Activated CD8-positive, alpha-beta memory T cell treated with anti-CD3 and anti-CD28 coated beads for 4 hours (primary cell): ENCODE results near the gene S100A8.
"Not testable (repeated sequence)": the region's sequence is repeated elsewhere in the genome, so short reads cannot be mapped to it uniquely, and the experiment has no call there.

Source experiments
- DNase-seq, 2 donors: peaks; one replicate each; pipeline ENCODE4 v3.0.0-alpha.2; 2020; ENCODE audit warnings: low read depth in 2 of 2

The S100A8 gene

DNA sequence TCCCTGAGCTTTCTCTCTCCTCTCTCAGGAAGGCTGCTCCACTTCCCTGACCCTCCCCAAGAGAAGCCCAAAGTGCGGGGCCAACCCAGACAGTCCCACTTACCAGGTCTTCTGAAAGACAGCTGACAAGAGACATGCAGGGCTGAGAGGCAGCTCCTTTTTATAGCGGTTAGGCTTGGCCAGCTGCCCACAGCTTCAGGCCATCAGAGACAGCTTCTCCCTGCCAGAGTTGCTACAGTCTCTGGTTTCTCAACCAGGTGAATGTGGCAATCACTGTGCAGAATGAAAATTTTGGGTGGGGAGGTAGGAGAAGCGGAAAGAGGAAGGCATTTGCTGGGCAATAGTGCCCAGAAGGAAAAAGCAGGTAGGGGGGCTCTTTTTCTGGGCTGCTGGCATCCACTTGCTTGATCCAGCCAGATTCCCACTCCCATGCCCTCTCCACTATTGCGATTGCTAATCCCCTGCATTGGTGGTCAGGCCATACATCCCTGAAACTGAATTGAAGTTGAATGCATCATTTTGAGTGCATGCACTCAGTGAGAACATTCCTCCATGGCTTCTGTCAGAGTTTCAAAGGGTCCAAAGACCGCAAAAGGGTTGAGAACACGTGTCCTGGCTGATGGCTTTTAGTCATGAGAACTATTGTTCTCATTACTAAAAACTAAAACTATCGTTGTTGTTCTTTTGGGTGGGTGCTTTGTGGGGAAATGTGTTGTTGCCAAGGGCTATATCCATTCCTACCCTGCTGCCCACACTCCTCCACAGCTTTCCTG lies at the start of gene S100A8:
S100A8 (minus strand) TSS at position 136 of the 773 bp plus-strand sequence. CDS start 538 bp downstream, outside the sequence.
- no peak for DNase-seq

GRCh38 chr1:153439273-153439672 lies 48.4 kb upstream of the S100A8 start:
- DNase-seq = no peak

- no peak for DNase-seq
Observed at GRCh38 chr1:153438599-153438998, 47.7 kb upstream of the S100A8 start.

GRCh38 chr1:153437236-153437635 lies 46.4 kb upstream of the S100A8 start:
- no peak for DNase-seq

GRCh38 chr1:153434746-153435455 lies 44.0 kb upstream of the S100A8 start:
- DNase-seq = no peak

DNA sequence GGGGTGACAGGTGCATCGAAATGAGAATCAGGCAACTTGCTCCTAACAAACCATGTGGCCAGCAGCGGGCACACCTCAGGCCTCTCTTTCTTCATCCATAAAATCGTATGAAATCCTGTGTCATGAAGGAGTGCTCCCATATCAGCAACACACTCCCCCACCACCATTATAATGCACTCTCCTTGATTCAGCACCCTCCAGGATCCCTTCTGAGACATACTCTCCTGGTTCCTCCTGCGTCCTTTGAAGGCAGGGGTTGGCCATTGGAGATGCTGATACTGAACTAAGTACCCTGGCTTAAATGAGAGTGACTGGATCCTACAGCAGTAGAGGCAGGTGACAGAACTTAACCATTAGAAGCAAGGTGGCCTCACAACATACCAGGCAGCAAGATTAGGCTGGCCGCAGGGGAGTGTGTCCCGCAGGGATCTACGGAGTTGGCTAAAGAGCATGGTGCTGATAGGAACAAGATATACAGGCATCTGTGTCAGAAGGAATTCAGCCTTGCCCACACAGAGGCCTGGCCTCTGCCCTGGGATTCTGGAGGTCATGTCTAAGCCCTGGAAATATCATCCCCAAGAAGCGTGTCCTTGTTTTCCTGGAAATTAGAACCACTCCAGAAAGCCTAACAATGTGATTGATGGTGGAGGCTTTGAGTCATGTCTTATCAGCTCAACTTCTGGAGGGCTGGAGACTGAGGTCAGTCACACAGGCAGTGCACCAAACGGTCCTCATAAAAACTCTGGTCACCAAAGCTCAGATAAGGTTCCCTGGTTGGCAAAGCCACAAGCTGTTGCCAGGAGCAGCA lies 42.2 kb upstream of the S100A8 start:
- no peak for DNase-seq

- DNase-seq = no peak
Observed at GRCh38 chr1:153431928-153432327, 41.1 kb upstream of the S100A8 start.

GRCh38 chr1:153431427-153431826 lies 40.6 kb upstream of the S100A8 start:
- no peak for DNase-seq

DNA sequence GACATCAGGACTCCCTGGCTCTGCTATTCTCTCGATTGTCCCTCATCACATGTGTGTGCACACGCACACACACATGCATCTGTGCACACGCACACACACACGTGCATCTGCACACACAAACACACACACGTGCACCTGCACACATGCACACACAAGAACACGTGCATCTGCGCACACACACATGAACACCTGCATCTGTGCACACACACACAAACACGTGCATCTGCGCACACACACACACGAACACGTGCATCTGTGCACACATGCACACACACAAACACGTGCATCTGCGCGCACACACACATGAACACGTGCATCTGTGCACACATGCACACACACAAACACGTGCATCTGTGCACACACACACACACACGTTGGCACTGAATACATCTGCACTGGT lies 40.1 kb upstream of the S100A8 start:
- DNase-seq = no peak

- no peak for DNase-seq
Observed at GRCh38 chr1:153430561-153430960, 39.7 kb upstream of the S100A8 start.

GRCh38 chr1:153430166-153430553 lies 39.3 kb upstream of the S100A8 start:
- no peak for DNase-seq

DNA sequence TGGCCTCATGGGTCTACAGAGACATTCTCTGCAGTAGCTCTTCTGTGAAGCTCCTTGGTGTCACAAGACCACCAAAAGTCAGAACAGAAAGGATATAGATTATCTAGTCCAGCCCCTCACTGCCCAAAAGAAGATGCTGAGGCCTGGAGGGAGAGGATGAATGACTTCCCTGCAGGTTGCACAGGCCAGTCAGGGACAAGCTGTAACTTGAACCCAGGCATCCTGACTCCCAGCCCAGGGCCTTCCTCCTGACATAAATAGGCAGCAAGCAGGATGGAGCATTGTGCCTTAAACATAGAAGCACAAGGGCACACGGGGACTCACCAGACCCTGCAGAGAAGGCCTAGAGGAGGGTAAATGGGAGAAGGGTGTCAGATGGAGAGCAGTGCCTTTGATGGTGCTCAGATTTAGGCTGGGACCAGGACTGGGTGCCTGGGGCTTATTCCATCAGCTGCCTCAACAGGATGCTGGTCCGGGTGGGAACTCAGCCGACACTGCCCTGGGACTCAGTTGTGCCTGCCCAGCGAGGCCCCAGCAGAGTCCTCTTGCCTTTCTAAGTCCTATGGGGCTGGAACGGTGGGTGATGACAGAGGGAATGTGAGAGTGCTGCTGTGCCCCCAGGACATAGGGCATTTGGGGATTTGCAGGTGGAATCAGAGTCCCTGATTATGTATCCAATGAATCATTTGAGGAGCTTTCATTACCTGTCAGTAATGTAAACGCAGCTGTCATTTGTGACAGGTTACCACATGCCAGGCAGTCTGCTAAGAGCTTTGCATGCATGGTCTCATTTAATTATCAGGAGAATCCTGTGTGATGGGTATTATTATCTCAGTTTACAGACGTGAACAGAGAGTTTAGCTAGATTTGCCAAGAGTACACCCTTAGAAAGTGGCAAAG lies 38.6 kb upstream of the S100A8 start:
- DNase-seq = no peak

GRCh38 chr1:153428791-153429190 lies 37.9 kb upstream of the S100A8 start:
- DNase-seq = no peak

- no peak for DNase-seq
Observed at GRCh38 chr1:153428073-153428638, 37.3 kb upstream of the S100A8 start.

- no peak for DNase-seq
Observed at GRCh38 chr1:153426809-153427208, 35.9 kb upstream of the S100A8 start.

DNA sequence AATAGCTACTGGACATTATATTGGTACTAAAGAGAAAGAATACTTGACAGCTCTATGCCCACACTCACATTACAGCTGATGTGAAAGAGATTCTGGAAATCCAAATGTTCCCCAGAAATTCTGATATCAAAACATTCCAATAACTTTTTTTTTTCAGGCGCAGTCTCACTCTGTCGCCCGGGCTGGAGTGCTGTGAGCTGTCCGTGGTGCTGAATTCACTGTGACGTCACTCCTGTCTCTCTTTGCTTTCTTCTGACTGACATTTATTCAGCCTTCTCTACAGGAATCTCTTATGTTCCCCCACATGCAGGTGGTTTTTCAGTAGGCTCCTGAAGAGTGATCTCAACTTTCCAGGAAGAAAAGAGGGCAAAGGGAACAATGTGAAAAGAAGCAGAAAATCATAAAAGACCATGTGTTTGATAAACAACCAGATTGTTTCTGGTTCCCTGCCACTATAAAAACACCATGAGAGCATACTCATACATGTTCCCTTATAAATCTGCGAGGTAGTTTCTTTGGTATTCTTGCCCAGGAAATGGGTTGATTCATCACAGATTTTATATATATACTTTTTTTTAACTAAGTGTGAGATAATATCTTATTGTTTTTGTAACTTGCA lies 31.7 kb upstream of the S100A8 start:
- peak; percentile 15 to 34 for DNase-seq

DNA sequence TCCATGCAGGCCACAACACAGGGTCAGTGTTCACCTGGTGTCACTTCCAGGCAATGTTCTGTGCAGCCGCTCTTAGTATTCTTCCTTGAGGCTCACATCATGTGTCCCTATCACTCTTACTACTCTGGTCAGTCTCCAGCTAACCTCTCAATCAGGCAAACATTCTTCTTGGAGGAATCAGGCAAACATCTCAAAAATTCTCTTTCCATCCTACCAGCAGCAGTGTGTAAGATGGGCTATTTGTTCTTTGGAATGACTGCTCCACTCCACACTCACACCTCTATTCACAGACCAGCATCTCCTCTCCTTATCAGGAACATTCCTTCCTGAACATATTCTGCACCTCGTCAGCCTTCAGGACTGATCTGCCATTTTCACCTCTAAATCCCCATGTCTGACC lies 29.4 kb upstream of the S100A8 start:
- no peak for DNase-seq

DNA sequence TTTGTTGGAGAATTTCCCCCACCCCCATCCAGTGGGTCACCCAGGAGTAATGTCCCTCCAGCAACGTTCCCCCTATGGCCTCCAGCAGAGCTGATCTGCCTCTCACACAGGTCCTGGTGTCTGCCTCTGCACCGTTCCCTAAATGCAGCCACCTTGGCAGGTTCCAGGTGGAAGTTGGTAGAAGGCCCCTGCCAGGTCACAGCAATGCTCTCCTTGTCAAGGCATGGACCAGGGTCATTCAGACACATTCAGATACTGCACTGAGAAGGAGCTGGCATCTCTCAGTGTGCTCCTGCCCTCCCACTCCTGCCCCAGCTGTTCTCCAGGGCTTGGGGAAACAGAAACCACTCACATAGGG lies 28.5 kb upstream of the S100A8 start:
- DNase-seq = not testable (repeated sequence)

DNA sequence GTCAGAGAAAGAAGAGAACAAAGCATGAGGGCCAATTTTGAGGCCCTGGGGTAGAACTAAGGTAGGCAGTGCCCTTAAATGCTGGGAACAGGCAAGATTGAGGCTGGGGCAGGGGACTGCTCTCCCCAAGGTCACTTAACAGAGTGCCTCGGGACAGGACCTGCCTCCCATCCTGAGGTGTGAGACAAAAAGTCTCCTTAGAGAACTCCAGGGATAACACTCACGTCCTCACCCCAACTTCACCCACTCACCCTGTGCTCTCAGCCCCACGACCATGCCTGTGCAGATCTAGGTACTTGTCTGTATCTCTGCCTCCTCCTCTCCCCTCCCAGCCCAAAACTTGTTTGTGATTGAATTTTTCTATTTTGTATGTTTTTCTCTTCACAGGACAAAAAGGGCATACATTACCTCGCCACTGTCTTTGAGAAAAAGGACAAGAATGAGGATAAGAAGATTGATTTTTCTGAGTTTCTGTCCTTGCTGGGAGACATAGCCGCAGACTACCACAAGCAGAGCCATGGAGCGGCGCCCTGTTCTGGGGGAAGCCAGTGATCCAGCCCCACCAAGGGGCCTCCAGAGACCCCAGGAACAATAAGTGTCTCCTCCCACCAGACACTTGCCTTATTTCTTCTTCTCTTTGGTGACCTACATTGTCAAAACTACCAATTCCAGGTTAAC lies 28.0 kb upstream of the S100A8 start:
- DNase-seq = not testable (repeated sequence)
